ENCODE results near the gene CERS6. TPM values are rescaled to one million over a fixed set of nuclear protein-coding genes. Genes with fewer than 3 reads are reported as not detected.
A peak's percentile ranks its signal among the peaks of the same experiment; 100 is the strongest.

Gene CERS6
- total RNA-seq, 4 donors from 2014 or later: 45.0 to 61.2 (median 56.4) TPM

GRCh38 chr2:168738062-168738461 is 282.0 kb downstream of the CERS6 start:
- TF ChIP-seq EP300 (IDR thresholded peaks at IDR 0.05): no peak
- TF ChIP-seq POLR2AphosphoS5 (IDR thresholded peaks at IDR 0.05): peak; percentile 9
- H3K4me3 ChIP-seq: no peak overlapping the region
- WGBS, 2 donors (ENCODE audit: low coverage in 1 of 2): 86 to 100% methylated on average over 1 of the region's 1 CpG
- H3K9me3 ChIP-seq: no peaks in the 10 kb centered on the region
- H3K4me1 ChIP-seq: peaks cover 0 to 29% (median 0%) of the 10 kb centered on the region in 3 donors
- no peak overlapping the region for H3K27ac ChIP-seq
- no peak for ATAC-seq
- no peaks in the 10 kb centered on the region for H3K27me3 ChIP-seq
- H3K36me3 ChIP-seq: no peaks in the 10 kb centered on the region

- WGBS, 2 donors (ENCODE audit: low coverage in 1 of 2): 76 to 79% methylated on average over 3 of the region's 3 CpGs
- H3K27ac ChIP-seq: no peak overlapping the region
- no peaks in the 10 kb centered on the region for H3K27me3 ChIP-seq
- no peaks in the 10 kb centered on the region for H3K36me3 ChIP-seq
- H3K4me1 ChIP-seq: peaks cover 0 to 16% (median 0%) of the 10 kb centered on the region in 3 donors
- TF ChIP-seq CTCF (IDR thresholded peaks at IDR 0.05) (no peak), POLR2AphosphoS5 (IDR thresholded peaks at IDR 0.05) (peak; percentile 8), EP300 (IDR thresholded peaks at IDR 0.05) (no peak)
- ATAC-seq: no peak
- no peaks in the 10 kb centered on the region for H3K9me3 ChIP-seq
- no peak overlapping the region for H3K4me3 ChIP-seq
Measured at GRCh38 chr2:168740360-168740759, 284.3 kb downstream of the CERS6 start.

GRCh38 chr2:168740788-168741187 is 284.7 kb downstream of the CERS6 start:
- Histone ChIP-seq H3K9me3 (no peaks in the 10 kb centered on the region), H3K4me3 (no peak overlapping the region), H3K4me1 (peaks cover 0 to 16% (median 0%) of the 10 kb centered on the region in 3 donors), H3K36me3 (no peaks in the 10 kb centered on the region), H3K27ac (no peak overlapping the region), H3K27me3 (no peaks in the 10 kb centered on the region)
- TF ChIP-seq POLR2A (IDR thresholded peaks at IDR 0.05) (no peak), POLR2AphosphoS5 (IDR thresholded peaks at IDR 0.05) (no peak), EP300 (IDR thresholded peaks at IDR 0.05) (no peak), CTCF (IDR thresholded peaks at IDR 0.05) (no peak)
- no peak for ATAC-seq
- WGBS, 2 donors (ENCODE audit: low coverage in 1 of 2): 77 to 88% methylated on average over 3 of the region's 3 CpGs

- Histone ChIP-seq H3K36me3 (no peaks in the 10 kb centered on the region), H3K4me3 (no peak overlapping the region), H3K4me1 (peaks cover 0 to 9% (median 0%) of the 10 kb centered on the region in 3 donors), H3K27ac (no peak overlapping the region), H3K27me3 (no peaks in the 10 kb centered on the region), H3K9me3 (no peaks in the 10 kb centered on the region)
- 90 to 93% methylated on average over 3 of the region's 4 CpGs for WGBS, 2 donors (ENCODE audit: low coverage in 1 of 2)
- TF ChIP-seq POLR2AphosphoS5 (IDR thresholded peaks at IDR 0.05): no peak
- TF ChIP-seq POLR2A (IDR thresholded peaks at IDR 0.05): no peak
- no peak for TF ChIP-seq EP300 (IDR thresholded peaks at IDR 0.05)
- TF ChIP-seq CTCF (IDR thresholded peaks at IDR 0.05): no peak
- no peak for ATAC-seq
Measured at GRCh38 chr2:168742258-168742932, 286.3 kb downstream of the CERS6 start.

GRCh38 chr2:168744844-168745243 is 288.8 kb downstream of the CERS6 start:
- H3K36me3 ChIP-seq: no peaks in the 10 kb centered on the region
- no peak overlapping the region for H3K27ac ChIP-seq
- no peaks in the 10 kb centered on the region for H3K27me3 ChIP-seq
- ATAC-seq: no peak
- H3K4me3 ChIP-seq: no peak overlapping the region
- 92 to 100% methylated on average over 2 of the region's 2 CpGs for WGBS, 2 donors (ENCODE audit: low coverage in 1 of 2)
- TF ChIP-seq EP300 (IDR thresholded peaks at IDR 0.05): no peak
- TF ChIP-seq CTCF (IDR thresholded peaks at IDR 0.05): no peak
- no peak for TF ChIP-seq POLR2AphosphoS5 (IDR thresholded peaks at IDR 0.05)
- TF ChIP-seq POLR2A (IDR thresholded peaks at IDR 0.05): no peak
- no peaks in the 10 kb centered on the region for H3K9me3 ChIP-seq
- H3K4me1 ChIP-seq: peaks cover 0 to 7% (median 0%) of the 10 kb centered on the region in 3 donors
